ENCODE measurements around the gene SUMO1.

DNA sequence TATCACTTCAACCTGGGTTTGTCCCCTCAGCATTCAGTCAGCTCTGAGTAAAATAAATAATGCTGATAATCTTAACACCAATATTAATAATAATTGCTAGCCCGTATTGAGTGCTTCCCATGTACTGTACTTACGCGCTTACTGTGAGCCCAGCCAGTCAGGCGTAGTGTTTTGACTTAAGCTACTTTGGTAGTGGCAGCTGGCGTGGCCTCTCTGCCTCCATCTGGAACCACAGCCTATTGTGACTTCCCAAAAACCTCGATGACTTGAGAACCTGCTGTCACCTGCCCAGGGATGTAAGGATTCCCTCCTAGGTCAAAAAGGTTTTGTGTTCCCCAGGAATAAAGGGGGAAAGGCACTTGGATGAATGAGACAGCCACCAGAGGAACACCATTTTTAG is 53.2 kb downstream of the SUMO1 start:
- TF ChIP-seq, protein P1, sequence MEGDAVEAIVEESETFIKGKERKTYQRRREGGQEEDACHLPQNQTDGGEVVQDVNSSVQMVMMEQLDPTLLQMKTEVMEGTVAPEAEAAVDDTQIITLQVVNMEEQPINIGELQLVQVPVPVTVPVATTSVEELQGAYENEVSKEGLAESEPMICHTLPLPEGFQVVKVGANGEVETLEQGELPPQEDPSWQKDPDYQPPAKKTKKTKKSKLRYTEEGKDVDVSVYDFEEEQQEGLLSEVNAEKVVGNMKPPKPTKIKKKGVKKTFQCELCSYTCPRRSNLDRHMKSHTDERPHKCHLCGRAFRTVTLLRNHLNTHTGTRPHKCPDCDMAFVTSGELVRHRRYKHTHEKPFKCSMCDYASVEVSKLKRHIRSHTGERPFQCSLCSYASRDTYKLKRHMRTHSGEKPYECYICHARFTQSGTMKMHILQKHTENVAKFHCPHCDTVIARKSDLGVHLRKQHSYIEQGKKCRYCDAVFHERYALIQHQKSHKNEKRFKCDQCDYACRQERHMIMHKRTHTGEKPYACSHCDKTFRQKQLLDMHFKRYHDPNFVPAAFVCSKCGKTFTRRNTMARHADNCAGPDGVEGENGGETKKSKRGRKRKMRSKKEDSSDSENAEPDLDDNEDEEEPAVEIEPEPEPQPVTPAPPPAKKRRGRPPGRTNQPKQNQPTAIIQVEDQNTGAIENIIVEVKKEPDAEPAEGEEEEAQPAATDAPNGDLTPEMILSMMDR (IDR thresholded peaks at IDR 0.05 in 4 of 5, conservative IDR thresholded peaks at IDR 0.05 in 1 of 5) = no peak
- TF ChIP-seq POLR2A (IDR thresholded peaks at IDR 0.05) = no peak

All from gastrocnemius medialis (tissue), 4 donors.